Mesodermal cell (in vitro differentiated cells): ENCODE data around the gene RAB18.
"Not testable (repeated sequence)": the region's sequence is repeated elsewhere in the genome, so short reads cannot be mapped to it uniquely, and the experiment has no call there.

Experiments used
- H3K27ac ChIP-seq: 2 replicates; pipeline ENCODE4 v1.7.0; 2013; ENCODE audit warnings: mild to moderate bottlenecking, low read depth, low read length, moderate library complexity; ENCODE audit not compliant: severe bottlenecking
- H3K36me3 ChIP-seq: 2 replicates; pipeline ENCODE4 v1.7.1; 2013; ENCODE audit warnings: mild to moderate bottlenecking, low read length, moderate library complexity; ENCODE audit not compliant: control insufficient read depth, insufficient read depth
- H3K4me1 ChIP-seq: one replicate; pipeline ENCODE4 v1.7.1; 2013; ENCODE audit warnings: mild to moderate bottlenecking, low read length; ENCODE audit not compliant: insufficient read depth, control insufficient read depth, poor library complexity, severe bottlenecking
- H3K4me3 ChIP-seq: 2 replicates; pipeline ENCODE4 v1.7.0; 2013; ENCODE audit warnings: low read length, control low read depth, mild to moderate bottlenecking; ENCODE audit not compliant: insufficient read depth, poor library complexity, severe bottlenecking; ENCODE audit errors: extremely low read depth
- H3K9me3 ChIP-seq: 2 replicates; pipeline ENCODE4 v1.7.1; 2013; ENCODE audit warnings: mild to moderate bottlenecking, low read length, moderate library complexity; ENCODE audit not compliant: control insufficient read depth
- WGBS, 2 experiments: methylation state at CpG; one replicate each; pipeline ENCODE4 v1.1.5; 2013; ENCODE audit warnings: missing lambda C conversion rate in 2 of 2; ENCODE audit not compliant: insufficient coverage in 2 of 2; 5-methylcytosine and 5-hydroxymethylcytosine counted together

RAB18 gene

DNA sequence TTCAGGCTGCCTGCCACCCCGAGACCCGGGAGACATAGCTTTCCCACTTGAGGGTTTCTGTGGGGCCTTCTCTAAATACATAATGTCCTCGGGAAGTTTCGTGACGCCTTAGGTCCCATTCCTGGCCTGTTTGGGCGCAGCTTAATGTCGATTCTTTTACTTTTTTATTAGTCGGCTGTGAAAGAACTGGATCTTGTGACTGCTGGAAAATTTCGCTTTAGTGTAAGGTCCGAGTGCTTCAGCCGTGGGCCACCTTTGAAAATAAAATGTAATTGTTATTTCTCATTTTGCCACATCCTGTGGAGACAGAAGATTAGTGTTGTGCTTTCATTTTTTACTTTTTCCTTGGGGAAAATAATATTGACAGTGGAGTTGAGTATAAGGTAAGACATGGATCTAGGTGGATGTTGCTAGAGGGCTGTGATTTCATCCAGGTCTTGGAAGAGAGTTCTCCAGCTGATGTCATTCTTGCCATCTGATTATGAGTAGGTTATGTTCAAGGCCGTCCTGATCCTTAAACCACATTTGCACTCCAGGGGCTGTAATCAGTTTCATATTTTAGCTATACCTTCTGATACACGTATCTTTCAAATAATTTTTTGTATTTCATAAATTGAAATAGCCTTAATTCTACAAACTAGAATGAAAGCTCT is 830 bp downstream of the RAB18 start:
- peak overlapping the region; percentile 69 for H3K27ac ChIP-seq
- H3K4me3 ChIP-seq = peak overlapping the region; percentile 83
- peaks cover 20% of the 10 kb centered on the region for H3K36me3 ChIP-seq
- WGBS, 2 experiments = 2 to 4% methylated on average over 9 to 11 of the region's 13 CpGs
- no peaks in the 10 kb centered on the region for H3K9me3 ChIP-seq
- H3K4me1 ChIP-seq = peaks cover 11% of the 10 kb centered on the region

DNA sequence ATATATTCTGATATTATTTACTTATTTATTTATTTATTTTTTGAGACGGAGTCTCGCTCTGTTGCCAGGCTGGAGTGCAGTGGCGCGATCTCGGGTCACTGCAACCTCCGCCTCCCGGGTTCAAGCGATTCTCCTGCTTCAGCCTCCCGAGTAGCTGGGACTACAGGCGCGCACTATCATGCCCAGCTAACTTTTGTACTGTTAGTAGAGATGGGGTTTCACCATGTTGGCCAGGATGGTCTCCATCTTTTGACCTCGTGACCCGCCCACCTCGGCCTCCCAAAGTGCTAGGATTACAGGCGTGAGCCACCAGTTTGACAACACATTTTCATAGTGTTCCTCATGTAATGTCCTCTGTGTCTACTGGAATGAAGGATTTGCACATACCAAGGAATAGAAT is 1.4 kb downstream of the RAB18 start:
- not testable (repeated sequence) for H3K27ac ChIP-seq, H3K9me3 ChIP-seq
- WGBS, 2 experiments = 97 to 98% methylated on average over 5 to 9 of the region's 15 CpGs
- H3K36me3 ChIP-seq = peaks cover 20% of the 10 kb centered on the region
- H3K4me3 ChIP-seq = peak overlapping the region; percentile 83
- peaks cover 11% of the 10 kb centered on the region for H3K4me1 ChIP-seq

- Histone ChIP-seq H3K4me3 (no peak overlapping the region), H3K27ac (no peak overlapping the region), H3K4me1 (peaks cover 11% of the 10 kb centered on the region), H3K9me3 (no peaks in the 10 kb centered on the region), H3K36me3 (peaks cover 23% of the 10 kb centered on the region)
- WGBS, 2 experiments = 77 to 89% methylated on average over 3 to 4 of the region's 4 CpGs
These were observed 2.2 kb downstream of the RAB18 start for GRCh38 chr10:27506280-27506679.

GRCh38 chr10:27512548-27512947 is 8.4 kb downstream of the RAB18 start:
- Histone ChIP-seq H3K4me1 (peaks cover 9% of the 10 kb centered on the region), H3K27ac (no peak overlapping the region), H3K4me3 (no peak overlapping the region), H3K9me3 (no peaks in the 10 kb centered on the region), H3K36me3 (peaks cover 42% of the 10 kb centered on the region)
- no CpG with 5 or more reads among the region's 2 CpGs for WGBS, 2 experiments

GRCh38 chr10:27513451-27514191 is 9.5 kb downstream of the RAB18 start:
- H3K4me1 ChIP-seq = peaks cover 9% of the 10 kb centered on the region
- peaks cover 44% of the 10 kb centered on the region for H3K36me3 ChIP-seq
- no peak overlapping the region for H3K4me3 ChIP-seq
- no peaks in the 10 kb centered on the region for H3K9me3 ChIP-seq
- WGBS, 2 experiments = 83 to 100% methylated on average over 1 of the region's 3 CpGs
- peak overlapping the region; percentile 17 for H3K27ac ChIP-seq

- Histone ChIP-seq H3K27ac (no peak overlapping the region), H3K36me3 (peaks cover 44% of the 10 kb centered on the region), H3K4me3 (no peak overlapping the region), H3K9me3 (no peaks in the 10 kb centered on the region), H3K4me1 (peaks cover 9% of the 10 kb centered on the region)
- WGBS, 2 experiments = 88 to 100% methylated on average over 2 of the region's 3 CpGs
These were observed 10.1 kb downstream of the RAB18 start for GRCh38 chr10:27514243-27514642.

- no peaks in the 10 kb centered on the region for H3K9me3 ChIP-seq
- H3K4me1 ChIP-seq = peaks cover 9% of the 10 kb centered on the region
- H3K36me3 ChIP-seq = peaks cover 28% of the 10 kb centered on the region
- WGBS, 2 experiments = no CpG with 5 or more reads among the region's 2 CpGs
- H3K4me3 ChIP-seq = no peak overlapping the region
- no peak overlapping the region for H3K27ac ChIP-seq
These were observed 14.2 kb downstream of the RAB18 start for GRCh38 chr10:27518261-27518660.

DNA sequence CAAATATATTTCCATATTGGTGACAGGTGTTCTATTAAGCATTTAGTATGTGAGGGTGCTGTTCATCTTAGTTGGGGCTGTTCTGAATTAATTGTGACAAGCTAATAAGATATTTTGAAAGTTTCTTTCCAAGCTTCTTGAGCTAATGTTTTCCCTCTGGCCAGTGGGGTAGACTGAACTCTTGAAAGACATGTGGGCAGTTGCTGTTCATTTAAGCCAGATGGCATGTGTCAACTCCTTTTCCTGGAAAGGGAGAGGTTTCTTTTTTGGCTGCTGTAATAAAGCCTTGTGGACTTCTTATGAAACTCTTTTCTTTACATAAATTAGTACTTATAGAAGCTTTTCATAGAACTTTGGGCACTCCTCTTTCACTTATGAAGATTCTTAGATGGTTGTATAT is 21.7 kb downstream of the RAB18 start:
- Histone ChIP-seq H3K36me3 (no peaks in the 10 kb centered on the region), H3K4me1 (no peaks in the 10 kb centered on the region), H3K27ac (no peak overlapping the region), H3K9me3 (no peaks in the 10 kb centered on the region), H3K4me3 (no peak overlapping the region)

DNA sequence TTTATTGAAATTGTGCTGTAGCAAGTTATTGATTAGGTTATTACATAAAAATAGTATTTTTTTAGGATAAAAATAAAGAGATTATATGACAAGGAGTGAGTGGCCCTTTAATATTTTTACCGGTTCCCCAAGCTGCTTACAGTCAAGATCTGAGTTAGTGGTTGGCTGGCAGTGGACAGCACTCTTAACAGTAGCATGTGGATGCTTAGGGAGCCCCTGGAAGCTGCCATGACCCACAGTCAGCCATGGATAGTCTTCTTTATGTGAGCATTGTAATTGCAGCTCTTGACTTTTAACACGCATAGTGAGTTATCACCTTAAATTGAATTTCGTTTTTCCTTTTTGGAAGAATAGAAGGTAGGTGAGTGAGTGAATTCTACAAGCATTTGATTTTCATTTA is 22.1 kb downstream of the RAB18 start:
- WGBS, 2 experiments = 100% methylated on average over 1 of the region's 3 CpGs
- H3K4me3 ChIP-seq = no peak overlapping the region
- no peaks in the 10 kb centered on the region for H3K36me3 ChIP-seq
- no peaks in the 10 kb centered on the region for H3K4me1 ChIP-seq
- H3K27ac ChIP-seq = no peak overlapping the region
- H3K9me3 ChIP-seq = no peaks in the 10 kb centered on the region

GRCh38 chr10:27527666-27528295 is 23.7 kb downstream of the RAB18 start:
- 83 to 100% methylated on average over 1 of the region's 6 CpGs for WGBS, 2 experiments
- Histone ChIP-seq H3K9me3 (no peaks in the 10 kb centered on the region), H3K36me3 (no peaks in the 10 kb centered on the region), H3K27ac (no peak overlapping the region), H3K4me3 (no peak overlapping the region), H3K4me1 (no peaks in the 10 kb centered on the region)
